GM18951 (cell line): Measurements from ENCODE around the gene KRTAP10-11.

Experiments used
- POLR2A ChIP-seq: IDR thresholded peaks from 4 replicates; pipeline ENCODE4 v1.6.1; 2011; ENCODE audit warnings: mild to moderate bottlenecking; ENCODE audit not compliant: insufficient read length, insufficient read depth; ENCODE audit errors: extremely low read depth
- in situ Hi-C: fragments of 300-500 bp; cut with MboI; formaldehyde crosslinking; loops from one replicate; pipeline ENCODE4 v1.12.0; 2022; ENCODE audit warnings: low sequenced_read_pairs, mixed read lengths, inconsistent platforms; ENCODE audit not compliant: unreplicated experiment

The KRTAP10-11 gene

GRCh38 chr21:44640761-44641160 lies 5.5 kb upstream of the KRTAP10-11 start:
- no peak for TF ChIP-seq POLR2A
- in situ Hi-C loops = no loop called here

GRCh38 chr21:44643741-44644310 lies 2.4 kb upstream of the KRTAP10-11 start:
- no peak for TF ChIP-seq POLR2A
- in situ Hi-C loops = no loop called here

- no peak for TF ChIP-seq POLR2A
- in situ Hi-C loops = no loop called here
These were observed 1.3 kb upstream of the KRTAP10-11 start for GRCh38 chr21:44644878-44645277.

- no peak for TF ChIP-seq POLR2A
These were observed 973 bp downstream of the KRTAP10-11 start for GRCh38 chr21:44647222-44647552.

GRCh38 chr21:44648557-44649311 lies 2.5 kb downstream of the KRTAP10-11 start:
- no peak for TF ChIP-seq POLR2A
- in situ Hi-C loops = no loop called here

More at GRCh38 chr21:44647222-44647552, 973 bp downstream of the KRTAP10-11 start:
- in situ Hi-C loops = no loop called here

GRCh38 chr21:44649521-44650100 lies 3.4 kb downstream of the KRTAP10-11 start:
- TF ChIP-seq POLR2A = no peak
- in situ Hi-C loops = no loop called here

- no peak for TF ChIP-seq POLR2A
- in situ Hi-C loops = no loop called here
These were observed 4.2 kb downstream of the KRTAP10-11 start for GRCh38 chr21:44650265-44650972.

- no peak for TF ChIP-seq POLR2A
- in situ Hi-C loops = no loop called here
These were observed 4.9 kb downstream of the KRTAP10-11 start for GRCh38 chr21:44650973-44651675.

- TF ChIP-seq POLR2A = no peak
- in situ Hi-C loops = no loop called here
These were observed 6.9 kb downstream of the KRTAP10-11 start for GRCh38 chr21:44653123-44653522.

- in situ Hi-C loops = no loop called here
- TF ChIP-seq POLR2A = no peak
These were observed 7.7 kb downstream of the KRTAP10-11 start for GRCh38 chr21:44653656-44654575.

- in situ Hi-C loops = no loop called here
- TF ChIP-seq POLR2A = no peak
These were observed 8.5 kb downstream of the KRTAP10-11 start, which contains the start of gene KRTAP12-4 for GRCh38 chr21:44654576-44655175. Gene KRTAP12-4 (minus strand): TSS chr21:44654659. CDS start chr21:44654614, 45 bp downstream.

GRCh38 chr21:44656868-44657267 lies 10.7 kb downstream of the KRTAP10-11 start:
- in situ Hi-C loops = no loop called here
- TF ChIP-seq POLR2A = no peak
